Neuronal stem cell (in vitro differentiated cells): ENCODE measurements around the gene RTP2.

ENCODE experiments used
- DNase-seq: peaks from one replicate; pipeline ENCODE4 v3.0.0-alpha.2; 2013; ENCODE audit warnings: low spot score
- H2AFZ ChIP-seq: one replicate; pipeline ENCODE4 v1.6.1; 2013; ENCODE audit warnings: mild to moderate bottlenecking, low read length, inconsistent platforms
- H2AK5ac ChIP-seq: 2 replicates; pipeline ENCODE4 v1.6.1; 2013; ENCODE audit warnings: low read depth, mild to moderate bottlenecking, inconsistent platforms, low read length, moderate library complexity, mixed read lengths
- H2BK120ac ChIP-seq: 2 replicates; pipeline ENCODE4 v1.6.1; 2013; ENCODE audit warnings: low read depth, mild to moderate bottlenecking, inconsistent platforms, low read length, moderate library complexity, mixed read lengths
- H2BK12ac ChIP-seq: one replicate; pipeline ENCODE4 v1.6.1; 2013; ENCODE audit warnings: low read length, inconsistent platforms
- H2BK15ac ChIP-seq: 2 replicates; pipeline ENCODE4 v1.6.1; 2013; ENCODE audit warnings: mild to moderate bottlenecking, low read length, inconsistent platforms, mixed read lengths
- H2BK5ac ChIP-seq: one replicate; pipeline ENCODE4 v1.6.1; 2013; ENCODE audit warnings: inconsistent platforms, mild to moderate bottlenecking, low read length, moderate library complexity
- H3K14ac ChIP-seq: one replicate; pipeline ENCODE4 v1.6.1; 2013; ENCODE audit warnings: low read length, inconsistent platforms
- H3K18ac ChIP-seq: 2 replicates; pipeline ENCODE4 v1.6.1; 2013; ENCODE audit warnings: low read length, inconsistent platforms
- H3K23ac ChIP-seq: 2 replicates; pipeline ENCODE4 v1.6.1; 2013; ENCODE audit warnings: low read depth, mild to moderate bottlenecking, mixed read lengths, low read length, inconsistent platforms; ENCODE audit not compliant: poor library complexity
- H3K27ac ChIP-seq: replicated peaks from 3 replicates; pipeline ENCODE4 v1.5.1; 2013; ENCODE audit warnings: low read length, inconsistent platforms
- H3K27me3 ChIP-seq, 3 experiments: 2 replicates each; pipeline ENCODE4 v1.6.1; 2013; ENCODE audit warnings: low read length in 3 of 3, mild to moderate bottlenecking in 2 of 3, inconsistent platforms in 1 of 3, low read depth in 1 of 3, mixed read lengths in 1 of 3, moderate library complexity in 1 of 3; ENCODE audit not compliant: control insufficient read depth in 3 of 3, insufficient read depth in 3 of 3
- H3K36me3 ChIP-seq, 2 donors: replicated peaks in 1 of 2; 2 replicates each; pipeline ENCODE4 v1.6.1; 2013; ENCODE audit warnings: low read length in 2 of 2; ENCODE audit not compliant: control insufficient read depth in 2 of 2, insufficient read depth in 2 of 2
- H3K4ac ChIP-seq: 2 replicates; pipeline ENCODE4 v1.6.1; 2013; ENCODE audit warnings: inconsistent platforms, mild to moderate bottlenecking, low read length, moderate library complexity
- H3K4me1 ChIP-seq, 2 donors: 1 replicate in 1 of 2; 2 replicates in 1 of 2; pipeline ENCODE4 v1.6.1; 2013; ENCODE audit warnings: low read length in 2 of 2, low read depth in 1 of 2; ENCODE audit not compliant: control insufficient read depth in 2 of 2, insufficient read depth in 1 of 2
- H3K4me2 ChIP-seq: one replicate; pipeline ENCODE4 v1.6.1; 2013; ENCODE audit warnings: mild to moderate bottlenecking, low read length, inconsistent platforms; ENCODE audit not compliant: insufficient read depth, poor library complexity, severe bottlenecking
- H3K4me3 ChIP-seq, 2 donors: 2 replicates each; pipeline ENCODE4 v1.5.1; 2013; ENCODE audit warnings: low read length in 2 of 2, mild to moderate bottlenecking in 2 of 2, inconsistent platforms in 1 of 2, moderate library complexity in 1 of 2
- H3K79me1 ChIP-seq: one replicate; pipeline ENCODE4 v1.6.1; 2013; ENCODE audit warnings: low read depth, mild to moderate bottlenecking, inconsistent platforms, low read length, moderate library complexity
- H3K9ac ChIP-seq: one replicate; pipeline ENCODE4 v1.6.1; 2013; ENCODE audit warnings: mild to moderate bottlenecking, low read depth, low read length, inconsistent platforms; ENCODE audit not compliant: poor library complexity
- H3K9me3 ChIP-seq, 2 donors: replicated peaks in 1 of 2; 2 replicates each; pipeline versions ENCODE3 to v1.6.1; 2013; ENCODE audit warnings: low read length in 2 of 2, mild to moderate bottlenecking in 2 of 2, inconsistent platforms in 1 of 2, low read depth in 1 of 2, mixed read lengths in 1 of 2, moderate library complexity in 1 of 2; ENCODE audit not compliant: control insufficient read depth in 2 of 2, insufficient read depth in 1 of 2
- H4K8ac ChIP-seq: one replicate; pipeline ENCODE4 v1.6.1; 2013; ENCODE audit warnings: low read depth, mild to moderate bottlenecking, inconsistent platforms, low read length, moderate library complexity
- H4K91ac ChIP-seq: one replicate; pipeline ENCODE4 v1.6.1; 2013; ENCODE audit warnings: low read length, low read depth, mild to moderate bottlenecking, inconsistent platforms; ENCODE audit not compliant: poor library complexity
- WGBS, 2 donors: extraction: QIAGEN DNeasy Blood & Tissue Kit; methylation state at CpG; one replicate each; pipeline ENCODE4 v1.1.7; 2013; ENCODE audit warnings: missing lambda C conversion rate in 2 of 2, mixed read lengths in 1 of 2; ENCODE audit not compliant: insufficient read length in 2 of 2, insufficient replicate concordance in 1 of 2; ENCODE audit errors: extremely low coverage in 2 of 2; 5-methylcytosine and 5-hydroxymethylcytosine counted together

The RTP2 gene

GRCh38 chr3:187718802-187719201, 16.4 kb upstream of the RTP2 start:
- H2BK5ac ChIP-seq = no peak overlapping the region
- H3K27ac ChIP-seq = no peak overlapping the region
- peaks cover 7 to 11% of the 10 kb centered on the region in 2 donors for H3K36me3 ChIP-seq
- no peak overlapping the region for H4K8ac ChIP-seq
- H2BK12ac ChIP-seq = no peak overlapping the region
- H3K14ac ChIP-seq = no peak overlapping the region
- H2AK5ac ChIP-seq = no peak overlapping the region
- H3K4ac ChIP-seq = no peak overlapping the region
- no peak overlapping the region for H4K91ac ChIP-seq
- no peaks in the 10 kb centered on the region for H3K79me1 ChIP-seq
- H2BK15ac ChIP-seq = no peak overlapping the region
- no peak overlapping the region for H3K9ac ChIP-seq
- H3K18ac ChIP-seq = no peak overlapping the region
- DNase-seq = no peak
- H3K27me3 ChIP-seq = peaks cover 0 to 5% (median 0%) of the 10 kb centered on the region in 3 experiments
- H2AFZ ChIP-seq = no peak overlapping the region
- H3K23ac ChIP-seq = no peak overlapping the region
- peaks cover 3 to 7% of the 10 kb centered on the region in 2 donors for H3K4me1 ChIP-seq
- H3K4me3 ChIP-seq = no peak overlapping the region
- H2BK120ac ChIP-seq = no peak overlapping the region
- H3K9me3 ChIP-seq = no peaks in the 10 kb centered on the region
- no peak overlapping the region for H3K4me2 ChIP-seq
- WGBS, 2 donors = no CpG with 5 or more reads among the region's 5 CpGs

- no CpG with 5 or more reads among the region's 1 CpG for WGBS, 2 donors
- Histone ChIP-seq H3K4ac (no peak overlapping the region), H3K79me1 (no peaks in the 10 kb centered on the region), H4K8ac (no peak overlapping the region), H3K9ac (no peak overlapping the region), H3K23ac (no peak overlapping the region), H3K14ac (no peak overlapping the region), H4K91ac (no peak overlapping the region), H2AFZ (no peak overlapping the region), H3K27me3 (peaks cover 0 to 5% (median 0%) of the 10 kb centered on the region in 3 experiments), H2BK5ac (no peak overlapping the region), H2BK120ac (no peak overlapping the region), H3K4me2 (no peak overlapping the region), H3K4me1 (peaks cover 3 to 7% of the 10 kb centered on the region in 2 donors), H3K18ac (no peak overlapping the region), H2BK12ac (no peak overlapping the region), H3K4me3 (no peak overlapping the region), H2BK15ac (no peak overlapping the region), H3K9me3 (no peaks in the 10 kb centered on the region), H2AK5ac (no peak overlapping the region), H3K27ac (no peak overlapping the region), H3K36me3 (peaks cover 4 to 6% of the 10 kb centered on the region in 2 donors)
- no peak for DNase-seq
Measured at GRCh38 chr3:187717572-187717971, 15.2 kb upstream of the RTP2 start.

- no CpG with 5 or more reads among the region's 4 CpGs for WGBS, 2 donors
- Histone ChIP-seq H3K4me2 (no peak overlapping the region), H2AFZ (no peak overlapping the region), H4K8ac (no peak overlapping the region), H3K4me3 (no peak overlapping the region), H2BK12ac (no peak overlapping the region), H2BK5ac (no peak overlapping the region), H4K91ac (no peak overlapping the region), H3K9me3 (no peaks in the 10 kb centered on the region), H3K27me3 (peaks cover 0 to 5% (median 0%) of the 10 kb centered on the region in 3 experiments), H3K79me1 (no peaks in the 10 kb centered on the region), H3K18ac (no peak overlapping the region), H3K9ac (no peak overlapping the region), H3K27ac (no peak overlapping the region), H3K14ac (no peak overlapping the region), H3K23ac (no peak overlapping the region), H3K4ac (no peak overlapping the region), H2AK5ac (no peak overlapping the region), H3K4me1 (no peaks in the 10 kb centered on the region), H3K36me3 (no peaks in the 10 kb centered on the region), H2BK15ac (no peak overlapping the region), H2BK120ac (no peak overlapping the region)
- peak; percentile 73 for DNase-seq
Measured at GRCh38 chr3:187714404-187714979, 12.1 kb upstream of the RTP2 start.

GRCh38 chr3:187713504-187713903, 11.1 kb upstream of the RTP2 start:
- Histone ChIP-seq H4K91ac (no peak overlapping the region), H2BK5ac (no peak overlapping the region), H3K9ac (no peak overlapping the region), H2BK12ac (no peak overlapping the region), H2BK120ac (no peak overlapping the region), H3K36me3 (no peaks in the 10 kb centered on the region), H3K9me3 (no peaks in the 10 kb centered on the region), H2AFZ (no peak overlapping the region), H3K4me2 (no peak overlapping the region), H2AK5ac (no peak overlapping the region), H2BK15ac (no peak overlapping the region), H4K8ac (no peak overlapping the region), H3K14ac (no peak overlapping the region), H3K79me1 (no peaks in the 10 kb centered on the region), H3K27ac (no peak overlapping the region), H3K18ac (no peak overlapping the region), H3K4ac (no peak overlapping the region), H3K27me3 (peaks cover 0 to 5% (median 0%) of the 10 kb centered on the region in 3 experiments), H3K4me3 (no peak overlapping the region), H3K23ac (no peak overlapping the region), H3K4me1 (no peaks in the 10 kb centered on the region)
- no peak for DNase-seq
- whole genome bisulfite sequencing, 2 donors = no CpG with 5 or more reads among the region's 2 CpGs
